ENCODE measurements around the gene NUDC.

DNA sequence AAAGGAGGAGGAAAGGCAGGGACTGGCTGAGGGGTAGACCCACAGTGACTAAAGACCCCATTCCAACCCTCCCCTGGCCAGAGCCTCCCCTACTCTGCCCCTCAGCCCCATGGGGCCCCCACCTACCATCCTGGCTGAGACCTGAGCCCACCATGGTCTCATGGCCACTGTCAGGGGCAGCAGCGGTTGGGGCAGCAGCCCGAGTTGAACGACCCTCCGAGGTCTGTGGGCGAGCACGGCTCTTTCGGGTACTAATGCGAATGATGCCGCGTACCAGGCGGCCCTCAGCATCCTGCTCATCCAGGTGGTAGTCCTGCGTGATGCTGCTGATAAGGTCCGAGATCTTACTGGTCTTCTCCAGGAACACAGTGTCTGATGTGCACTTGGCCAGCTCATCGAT, 29.7 kb downstream of the NUDC start:
- TF ChIP-seq, protein P1, sequence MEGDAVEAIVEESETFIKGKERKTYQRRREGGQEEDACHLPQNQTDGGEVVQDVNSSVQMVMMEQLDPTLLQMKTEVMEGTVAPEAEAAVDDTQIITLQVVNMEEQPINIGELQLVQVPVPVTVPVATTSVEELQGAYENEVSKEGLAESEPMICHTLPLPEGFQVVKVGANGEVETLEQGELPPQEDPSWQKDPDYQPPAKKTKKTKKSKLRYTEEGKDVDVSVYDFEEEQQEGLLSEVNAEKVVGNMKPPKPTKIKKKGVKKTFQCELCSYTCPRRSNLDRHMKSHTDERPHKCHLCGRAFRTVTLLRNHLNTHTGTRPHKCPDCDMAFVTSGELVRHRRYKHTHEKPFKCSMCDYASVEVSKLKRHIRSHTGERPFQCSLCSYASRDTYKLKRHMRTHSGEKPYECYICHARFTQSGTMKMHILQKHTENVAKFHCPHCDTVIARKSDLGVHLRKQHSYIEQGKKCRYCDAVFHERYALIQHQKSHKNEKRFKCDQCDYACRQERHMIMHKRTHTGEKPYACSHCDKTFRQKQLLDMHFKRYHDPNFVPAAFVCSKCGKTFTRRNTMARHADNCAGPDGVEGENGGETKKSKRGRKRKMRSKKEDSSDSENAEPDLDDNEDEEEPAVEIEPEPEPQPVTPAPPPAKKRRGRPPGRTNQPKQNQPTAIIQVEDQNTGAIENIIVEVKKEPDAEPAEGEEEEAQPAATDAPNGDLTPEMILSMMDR (IDR thresholded peaks at IDR 0.05) = no peak
- no peak for TF ChIP-seq POLR2A (IDR thresholded peaks at IDR 0.05)

Measured in uterus (tissue), 2 donors.